ENCODE measurements around the gene GRIK4. TPM values are rescaled to one million over a fixed set of nuclear protein-coding genes. Genes with fewer than 3 reads are reported as not detected.

Gene GRIK4
- total RNA-seq, 1 donor from 2014 or later, result 0.06 TPM

- peak; percentile 22 for TF ChIP-seq CTCF (conservative IDR thresholded peaks at IDR 0.05; ENCODE audit: low read depth, low read length)
- peak overlapping the region; percentile 43 for H3K4me3 ChIP-seq (ENCODE audit: low read depth, low read length)
- DNase-seq (ENCODE audit: low read depth), result no peak
Observed at GRCh38 chr11:120564573-120565311, 53.2 kb downstream of the GRIK4 start.

GRCh38 chr11:120565466-120566155 lies 54.1 kb downstream of the GRIK4 start:
- DNase-seq (ENCODE audit: low read depth), result no peak
- H3K4me3 ChIP-seq (ENCODE audit: low read depth, low read length), result peak overlapping the region; percentile 43
- no peak for TF ChIP-seq CTCF (conservative IDR thresholded peaks at IDR 0.05; ENCODE audit: low read depth, low read length)

- no peak for DNase-seq (ENCODE audit: low read depth)
- H3K4me3 ChIP-seq (ENCODE audit: low read depth, low read length), result no peak overlapping the region
- no peak for TF ChIP-seq CTCF (conservative IDR thresholded peaks at IDR 0.05; ENCODE audit: low read depth, low read length)
Observed at GRCh38 chr11:120566176-120566575, 54.6 kb downstream of the GRIK4 start.

DNA sequence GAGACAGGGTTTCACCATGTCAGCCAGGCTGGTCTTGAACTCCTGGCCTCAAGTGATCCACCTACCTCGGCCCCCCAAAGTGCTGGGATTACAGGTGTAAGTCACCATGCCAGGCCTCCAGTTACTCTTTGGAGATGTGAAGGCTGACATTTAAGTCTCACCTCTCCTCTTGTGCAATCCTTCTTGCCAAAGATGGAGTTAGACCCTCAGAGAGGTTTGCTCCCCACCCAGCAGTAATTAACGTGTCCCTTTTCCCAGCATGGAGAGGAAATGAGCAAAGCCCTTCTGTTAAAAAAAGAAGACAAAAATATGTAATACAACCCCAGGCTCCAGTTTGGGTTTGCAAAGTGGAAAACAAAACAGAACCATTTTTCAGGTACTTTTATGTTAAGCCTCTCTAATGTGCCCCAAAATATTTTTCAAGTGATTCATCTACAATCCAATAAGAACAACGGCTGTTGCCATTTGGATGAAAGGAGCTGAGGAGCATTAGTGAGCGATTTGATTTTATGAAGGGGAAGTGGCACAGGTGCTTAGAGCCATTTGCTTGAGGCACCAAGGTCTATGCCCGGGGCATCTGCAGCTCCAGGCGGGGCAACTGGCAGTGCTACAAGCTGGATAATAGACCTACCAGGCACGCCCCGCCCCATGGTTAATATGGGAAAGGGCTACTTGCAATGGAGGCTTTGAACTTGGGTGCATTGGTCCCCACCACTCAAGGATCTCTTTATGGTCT lies 57.2 kb downstream of the GRIK4 start:
- DNase-seq (ENCODE audit: low read depth), result no peak
- TF ChIP-seq CTCF (conservative IDR thresholded peaks at IDR 0.05; ENCODE audit: low read depth, low read length), result no peak
- H3K4me3 ChIP-seq (ENCODE audit: low read depth, low read length), result no peak overlapping the region

DNA sequence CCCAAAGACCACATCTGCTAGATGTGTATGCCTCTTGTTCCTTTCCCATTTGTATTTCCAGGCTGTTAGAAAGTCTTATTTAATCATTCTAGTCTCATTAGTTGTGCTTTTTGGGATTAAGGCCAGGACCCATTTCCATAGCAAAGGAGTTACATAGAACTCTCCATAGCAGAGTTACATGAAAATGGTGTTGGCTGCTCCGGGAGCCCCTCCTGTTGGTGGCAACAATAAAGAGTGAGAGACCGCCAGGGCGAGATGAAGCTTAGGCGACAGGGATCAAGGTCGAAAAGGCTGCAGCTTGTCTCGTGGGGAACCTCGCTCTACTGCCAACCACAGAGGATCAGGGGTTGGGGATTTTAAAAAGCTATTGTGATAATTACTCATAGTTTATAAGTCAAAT lies 58.3 kb downstream of the GRIK4 start:
- TF ChIP-seq CTCF (conservative IDR thresholded peaks at IDR 0.05; ENCODE audit: low read depth, low read length), result no peak
- H3K4me3 ChIP-seq (ENCODE audit: low read depth, low read length), result no peak overlapping the region
- DNase-seq (ENCODE audit: low read depth), result no peak

GRCh38 chr11:120571476-120571875 lies 59.9 kb downstream of the GRIK4 start:
- H3K4me3 ChIP-seq (ENCODE audit: low read depth, low read length), result no peak overlapping the region
- no peak for TF ChIP-seq CTCF (conservative IDR thresholded peaks at IDR 0.05; ENCODE audit: low read depth, low read length)
- no peak for DNase-seq (ENCODE audit: low read depth)
